Measurements from ENCODE around the gene IMPDH1. TPM values are rescaled to one million over a fixed set of nuclear protein-coding genes. Genes with fewer than 3 reads are reported as not detected.

Gene IMPDH1
- total RNA-seq, 1 donor, result 37.2 TPM

- no peak overlapping the region for H3K4me3 ChIP-seq (ENCODE audit: low read depth, low read length)
- no peak for TF ChIP-seq CTCF (IDR thresholded peaks at IDR 0.05; ENCODE audit: insufficient read depth, low read length)
- DNase-seq (ENCODE audit: low read depth), result no peak
Measured at GRCh38 chr7:128380483-128381106, 29.2 kb downstream of the IMPDH1 start.

DNA sequence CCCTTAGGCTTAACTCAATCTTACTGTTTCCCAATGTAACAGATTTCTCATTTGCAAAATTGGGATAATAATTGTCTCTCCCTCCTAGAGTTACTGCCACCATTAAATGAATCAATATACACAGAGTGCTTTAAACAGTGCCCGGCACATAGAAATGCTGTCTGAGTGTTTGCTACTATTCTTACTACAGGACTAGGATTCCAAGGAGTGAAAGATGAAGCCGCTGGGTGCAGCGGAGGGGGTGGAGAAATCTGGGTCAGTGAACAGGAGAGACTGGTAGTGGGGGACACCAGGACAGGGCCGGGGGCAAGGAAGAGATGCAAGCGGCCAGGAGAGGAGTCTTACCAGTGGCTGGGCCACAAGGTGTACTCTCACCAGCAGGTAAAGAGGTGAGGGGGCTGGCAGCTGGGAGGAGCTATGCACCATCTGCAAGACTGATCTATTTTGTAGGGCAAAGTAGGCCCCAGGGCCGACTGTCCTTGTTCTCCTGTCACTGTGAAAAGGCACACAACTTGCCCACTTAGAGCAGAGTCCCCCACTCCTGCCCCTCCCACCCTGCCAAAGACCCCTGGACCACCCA is 29.8 kb downstream of the IMPDH1 start:
- DNase-seq (ENCODE audit: low read depth), result no peak
- TF ChIP-seq CTCF (IDR thresholded peaks at IDR 0.05; ENCODE audit: insufficient read depth, low read length), result no peak
- H3K4me3 ChIP-seq (ENCODE audit: low read depth, low read length), result no peak overlapping the region

DNA sequence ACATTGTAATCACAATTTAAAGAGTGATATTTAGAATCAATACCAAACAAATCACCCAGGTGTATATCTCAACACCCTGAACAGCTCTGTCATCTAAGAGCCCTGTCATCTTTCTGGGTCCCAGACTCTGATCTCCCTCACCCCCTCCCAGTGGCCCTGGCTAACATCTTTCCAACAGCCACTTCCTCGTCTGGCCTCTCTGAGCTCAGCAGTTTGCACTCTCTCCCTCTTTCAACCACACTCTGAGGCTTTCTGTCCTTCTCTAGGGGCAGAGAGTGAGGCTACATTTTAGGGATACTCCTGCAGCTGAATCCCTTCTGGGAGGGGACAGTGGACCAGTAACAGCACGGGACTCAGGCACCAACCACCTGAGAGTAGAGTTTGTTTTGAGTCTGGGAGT is 31.1 kb downstream of the IMPDH1 start:
- no peak overlapping the region for H3K4me3 ChIP-seq (ENCODE audit: low read depth, low read length)
- no peak for TF ChIP-seq CTCF (IDR thresholded peaks at IDR 0.05; ENCODE audit: insufficient read depth, low read length)
- DNase-seq (ENCODE audit: low read depth), result no peak

GRCh38 chr7:128376077-128376476 is 33.7 kb downstream of the IMPDH1 start:
- no peak overlapping the region for H3K4me3 ChIP-seq (ENCODE audit: low read depth, low read length)
- no peak for DNase-seq (ENCODE audit: low read depth)
- TF ChIP-seq CTCF (IDR thresholded peaks at IDR 0.05; ENCODE audit: insufficient read depth, low read length), result no peak

DNA sequence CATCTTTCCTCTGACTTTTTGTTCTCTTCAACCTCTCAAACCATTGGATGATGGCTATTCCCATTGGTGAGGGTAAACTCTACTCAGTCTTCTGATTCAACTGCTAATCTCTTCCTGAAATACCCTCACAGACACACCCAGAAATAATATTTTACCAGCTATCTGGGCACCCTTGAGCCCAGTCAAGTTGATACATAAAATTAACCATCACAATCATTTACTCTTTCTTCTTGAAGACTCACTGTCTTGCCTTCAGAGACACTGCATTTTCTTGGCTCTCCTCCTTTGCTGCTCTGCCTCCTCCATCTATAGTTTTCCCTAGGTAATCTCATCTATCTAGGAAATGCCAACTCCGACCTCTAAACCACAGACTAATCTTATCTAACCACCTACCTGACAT is 35.7 kb downstream of the IMPDH1 start:
- H3K4me3 ChIP-seq (ENCODE audit: low read depth, low read length), result no peak overlapping the region
- TF ChIP-seq CTCF (IDR thresholded peaks at IDR 0.05; ENCODE audit: insufficient read depth, low read length), result no peak
- no peak for DNase-seq (ENCODE audit: low read depth)

GRCh38 chr7:128373606-128374005 is 36.2 kb downstream of the IMPDH1 start:
- no peak for DNase-seq (ENCODE audit: low read depth)
- H3K4me3 ChIP-seq (ENCODE audit: low read depth, low read length), result no peak overlapping the region
- TF ChIP-seq CTCF (IDR thresholded peaks at IDR 0.05; ENCODE audit: insufficient read depth, low read length), result no peak

GRCh38 chr7:128370491-128370890 is 39.3 kb downstream of the IMPDH1 start:
- TF ChIP-seq CTCF (IDR thresholded peaks at IDR 0.05; ENCODE audit: insufficient read depth, low read length), result no peak
- H3K4me3 ChIP-seq (ENCODE audit: low read depth, low read length), result no peak overlapping the region
- no peak for DNase-seq (ENCODE audit: low read depth)

Data from fibroblast of the aortic adventitia (primary cell).